Left ventricle myocardium superior (tissue), 1 donor: Measurements from ENCODE around the gene SPDYE5. TPM values are rescaled to one million over a fixed set of nuclear protein-coding genes. Genes with fewer than 3 reads are reported as not detected.
"Not testable (repeated sequence)": the region's sequence is repeated elsewhere in the genome, so short reads cannot be mapped to it uniquely, and the experiment has no call there.

Experiments
- ATAC-seq: fragments of 200-7000 bp; cut with Tn5 transposase; one replicate; pipeline ENCODE4 v1.9.1; 2020; ENCODE audit warnings: mild to moderate bottlenecking, moderate library complexity
- DNase-seq: peaks from one replicate; pipeline ENCODE4 v3.0.0-alpha.2; 2020
- intact Hi-C: fragments of 100-400 bp; cut with micrococcal nuclease; formaldehyde crosslinking; loops from one replicate; pipeline ENCODE4 v1.11.0; 2022
- long read RNA-seq: library from polyadenylated mRNA; unstranded; transcript quantifications from one replicate; pipeline ENCODE4 v2.0.0, GENCODE V29; 2021
- total RNA-seq: library from RNA; stranded (reverse); fragmentation: NEBNext Ultra II Directional; extraction: Animal tissue kit (Norgen Biotek cat#: 25700); gene quantifications from one replicate; pipeline ENCODE4 v1.2.1, GENCODE V29; 2021
- donor health status: DM: no; HTN: yes; CAD: no; lungs with severe emphysema.

Gene SPDYE5, protein sequence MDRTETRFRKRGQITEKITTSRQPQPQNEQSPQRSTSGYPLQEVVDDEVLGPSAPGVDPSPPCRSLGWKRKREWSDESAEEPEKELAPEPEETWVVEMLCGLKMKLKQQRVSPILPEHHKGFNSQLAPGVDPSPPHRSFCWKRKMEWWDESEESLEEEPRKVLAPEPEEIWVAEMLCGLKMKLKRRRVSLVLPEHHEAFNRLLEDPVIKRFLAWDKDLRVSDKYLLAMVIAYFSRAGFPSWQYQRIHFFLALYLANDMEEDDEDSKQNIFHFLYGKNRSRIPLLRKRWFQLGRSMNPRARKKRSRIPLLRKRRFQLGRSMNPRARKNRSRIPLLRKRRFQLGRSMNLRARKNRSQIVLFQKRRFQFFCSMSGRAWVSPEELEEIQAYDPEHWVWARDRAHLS
- not detected for total RNA-seq
- long read RNA-seq: 0 reads

DNA sequence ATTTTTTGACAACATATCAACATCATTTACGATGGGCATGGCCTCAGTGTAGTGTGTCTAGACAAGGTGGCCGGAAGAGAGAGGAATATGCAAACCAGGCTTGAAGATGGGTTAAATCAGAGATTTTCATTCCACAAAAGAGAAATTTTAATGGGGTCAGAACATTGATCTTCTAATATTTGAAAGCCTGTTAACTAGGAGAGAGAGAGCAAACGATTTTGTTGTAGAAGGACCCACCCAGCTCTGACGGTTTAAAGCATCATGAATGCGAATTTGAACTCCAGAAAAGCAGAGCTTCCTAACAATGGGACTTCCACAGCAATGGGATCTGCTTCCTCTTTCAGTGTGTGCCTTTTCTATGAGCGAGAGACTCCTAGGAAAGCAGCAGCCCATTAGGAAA is at the start of gene SPDYE5:
TSS of gene SPDYE5 (plus strand) at position 301 of the 400 bp plus-strand sequence. CDS start 1,728 bp downstream, outside the sequence.
- DNase-seq, ATAC-seq, intact Hi-C loops: not testable (repeated sequence)

DNA sequence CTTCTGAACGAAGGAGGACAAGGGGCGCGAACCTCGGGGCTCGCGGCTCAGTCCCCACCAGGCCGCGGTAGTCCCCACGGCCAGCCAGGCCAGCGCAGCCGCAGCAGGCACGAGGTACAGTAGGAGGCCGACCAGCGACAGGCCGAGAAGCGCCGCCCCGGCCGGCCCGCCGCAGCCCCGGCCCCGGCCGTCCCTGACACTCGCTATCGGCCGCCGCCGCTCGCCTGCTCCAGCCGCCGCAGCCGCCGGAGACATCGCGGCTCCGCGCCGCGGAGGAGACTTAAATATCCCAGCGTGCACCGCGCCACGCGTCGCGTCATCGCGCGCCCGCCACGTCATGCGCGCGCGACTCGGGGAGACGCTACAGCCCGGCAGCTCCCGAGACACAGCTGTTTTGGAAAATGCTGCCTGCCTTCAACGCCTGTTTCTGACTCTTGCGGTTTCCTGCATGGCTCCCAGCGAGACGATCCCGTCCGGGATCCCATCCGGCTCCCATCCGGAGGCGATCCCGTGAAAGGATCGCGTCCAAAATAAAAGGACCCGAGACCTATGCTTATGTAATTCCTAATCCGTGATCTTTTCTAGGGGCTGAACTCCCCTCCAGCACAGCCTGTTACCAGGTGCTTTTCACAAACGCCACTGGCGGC is 49.5 kb upstream of the SPDYE5 start:
- DNase-seq, intact Hi-C loops: not testable (repeated sequence)
- ATAC-seq: peak; percentile 99

DNA sequence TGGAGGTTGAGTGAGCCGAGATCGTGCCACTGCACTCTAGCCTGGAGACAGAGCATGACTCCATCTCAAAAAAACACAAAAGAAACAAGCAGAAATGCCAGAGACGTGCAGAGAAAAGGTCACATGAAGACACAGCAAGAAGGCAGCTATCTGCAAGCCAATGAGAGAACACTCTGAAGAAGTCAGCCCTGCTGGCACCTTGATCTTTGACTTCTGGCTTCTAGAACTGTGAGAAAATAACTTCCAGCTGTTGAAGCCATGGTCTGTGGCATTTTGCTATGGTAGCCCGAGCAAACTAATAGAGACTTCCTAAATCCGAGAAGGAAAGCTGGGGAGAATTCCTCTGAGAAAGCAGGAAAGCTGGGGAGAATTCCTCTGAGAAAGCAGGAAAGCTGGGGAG is 42.2 kb upstream of the SPDYE5 start:
- ATAC-seq, DNase-seq, intact Hi-C loops: not testable (repeated sequence)

DNA sequence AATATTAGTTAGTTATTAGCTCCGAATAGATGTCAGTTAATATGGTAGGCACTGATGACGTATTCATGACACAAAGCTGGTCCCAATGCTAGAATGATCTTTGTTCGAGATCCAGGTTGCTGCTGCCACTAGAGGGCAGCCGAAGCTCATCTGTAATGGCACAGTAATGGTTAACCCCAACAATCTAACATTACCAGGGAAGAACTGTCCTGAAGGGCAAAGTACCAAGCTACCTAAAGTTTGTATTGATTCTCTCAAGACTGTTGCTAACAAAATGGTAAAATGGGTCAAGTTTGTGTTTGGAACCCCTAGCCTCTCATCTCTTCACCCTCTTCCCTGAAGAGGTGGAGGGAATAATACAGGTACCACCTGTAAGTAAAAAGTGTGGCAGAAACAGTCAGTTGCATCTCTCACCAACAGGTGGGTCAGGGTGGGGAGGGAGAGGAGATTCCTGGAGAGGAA is 39.6 kb upstream of the SPDYE5 start:
- intact Hi-C loops, DNase-seq: not testable (repeated sequence)
- peak; percentile 76 for ATAC-seq

DNA sequence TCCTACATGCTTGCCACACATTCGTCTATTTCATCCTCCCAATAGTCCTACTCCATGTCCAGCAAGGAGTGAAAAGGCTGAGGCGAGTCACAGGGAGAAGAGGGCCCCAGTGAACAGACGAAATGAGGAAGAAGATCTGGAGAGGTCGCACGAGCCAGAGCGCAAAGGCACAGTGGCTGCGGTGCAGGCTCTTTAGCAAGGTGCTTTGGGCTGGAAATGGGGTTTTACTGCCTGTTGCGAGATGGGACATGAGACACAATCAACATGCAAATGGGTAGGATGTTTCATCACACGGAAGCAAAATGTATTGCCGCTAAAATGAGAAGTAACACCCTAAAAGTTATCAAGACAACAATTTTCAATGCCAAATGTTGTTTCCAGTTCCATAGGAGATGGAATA is 35.7 kb upstream of the SPDYE5 start:
- intact Hi-C loops, DNase-seq, ATAC-seq: not testable (repeated sequence)

DNA sequence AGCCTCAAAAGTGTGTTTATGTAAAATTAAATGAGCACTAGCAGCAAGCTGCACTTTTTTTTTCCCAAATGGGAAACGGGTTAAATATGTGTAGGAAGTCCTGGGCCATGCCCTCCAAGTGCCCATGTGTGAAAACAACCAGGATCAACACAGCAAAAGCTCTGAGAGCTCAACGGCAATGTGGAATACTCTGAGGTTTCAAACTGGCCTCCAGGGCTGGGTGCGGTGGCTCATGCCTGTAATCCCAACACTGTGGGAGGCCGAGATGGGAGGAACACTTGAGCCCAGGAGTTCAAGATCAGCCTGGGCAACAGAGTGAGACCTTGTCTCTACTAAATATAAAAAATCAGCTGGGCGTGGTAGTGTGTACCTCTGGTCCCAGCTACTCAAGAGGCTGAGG is 34.1 kb upstream of the SPDYE5 start:
- DNase-seq, intact Hi-C loops, ATAC-seq: not testable (repeated sequence)

DNA sequence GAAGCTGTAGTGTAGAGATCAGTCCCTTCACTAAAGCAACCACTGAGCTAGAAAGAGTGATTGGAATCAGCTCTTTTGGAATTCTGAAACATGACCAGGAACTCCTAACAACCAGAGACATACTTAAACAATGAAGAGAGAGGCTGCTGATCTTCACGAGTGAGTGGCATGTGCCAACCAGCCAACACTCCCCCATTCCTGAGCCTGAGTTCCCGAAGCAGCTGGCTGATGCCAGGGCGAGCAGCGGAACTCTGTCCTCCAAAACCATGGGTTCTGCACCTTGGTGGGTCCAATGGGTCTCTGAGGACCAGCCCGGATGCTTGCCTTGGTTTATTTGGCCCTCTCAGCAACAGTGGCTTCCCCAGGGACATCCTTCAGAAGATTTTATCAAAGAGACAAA is 31.6 kb upstream of the SPDYE5 start:
- ATAC-seq: peak; percentile 43
- DNase-seq, intact Hi-C loops: not testable (repeated sequence)

DNA sequence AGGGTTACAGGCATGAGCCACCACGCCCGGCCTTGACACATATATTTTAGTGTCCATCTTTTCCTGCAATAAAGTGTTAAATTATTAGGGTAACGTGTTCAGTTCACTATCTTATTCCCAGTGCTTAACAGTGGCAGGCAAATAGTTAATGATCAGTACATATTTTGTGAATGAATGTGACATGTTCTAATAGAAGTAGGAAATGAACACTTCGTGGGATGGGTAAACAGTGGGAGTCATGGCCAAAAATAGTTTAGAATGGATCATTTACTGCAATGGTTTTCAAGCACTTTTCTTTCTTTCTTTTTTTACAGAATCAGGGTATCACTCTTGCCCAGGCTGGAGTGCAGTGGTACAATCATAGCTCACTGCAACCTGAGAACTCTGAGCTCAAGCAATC is 22.0 kb upstream of the SPDYE5 start:
- intact Hi-C loops, ATAC-seq, DNase-seq: not testable (repeated sequence)

DNA sequence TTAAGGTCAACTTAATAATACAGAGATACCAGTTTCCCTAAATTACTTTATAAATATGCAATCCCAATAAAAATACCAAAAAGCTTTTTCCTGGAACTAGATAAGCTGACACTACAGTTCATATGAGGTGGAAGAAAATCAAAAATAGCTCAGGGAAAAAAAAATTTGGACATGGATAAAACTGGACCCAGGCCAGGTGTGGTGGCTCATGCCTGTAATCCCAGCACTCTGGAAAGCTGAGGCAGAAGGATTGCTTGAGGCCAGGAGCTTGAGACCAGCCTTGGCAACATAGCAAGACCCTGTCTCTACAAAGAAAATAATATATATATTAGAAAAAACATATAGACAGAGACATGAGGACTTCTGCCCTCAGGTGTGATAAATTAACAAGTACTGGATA is 14.7 kb upstream of the SPDYE5 start:
- DNase-seq, intact Hi-C loops, ATAC-seq: not testable (repeated sequence)

DNA sequence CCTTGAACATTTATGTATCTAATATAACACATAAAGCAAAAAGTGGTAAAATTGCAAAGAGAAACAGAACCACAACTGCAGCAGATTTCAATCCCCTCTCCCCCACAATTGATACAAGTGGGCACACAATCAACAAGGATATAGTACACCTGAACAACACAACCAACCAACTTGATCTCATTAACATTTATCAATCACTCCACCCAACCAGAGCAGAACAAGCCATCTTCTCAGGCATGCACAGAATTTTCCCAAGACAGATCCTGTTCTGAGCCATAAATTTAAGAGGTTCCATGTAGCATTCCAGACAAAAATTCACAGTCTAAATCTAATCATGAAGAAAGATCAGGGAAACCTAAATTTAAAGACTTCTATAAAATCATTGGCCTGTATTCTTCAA is 11.8 kb upstream of the SPDYE5 start:
- DNase-seq, ATAC-seq, intact Hi-C loops: not testable (repeated sequence)

DNA sequence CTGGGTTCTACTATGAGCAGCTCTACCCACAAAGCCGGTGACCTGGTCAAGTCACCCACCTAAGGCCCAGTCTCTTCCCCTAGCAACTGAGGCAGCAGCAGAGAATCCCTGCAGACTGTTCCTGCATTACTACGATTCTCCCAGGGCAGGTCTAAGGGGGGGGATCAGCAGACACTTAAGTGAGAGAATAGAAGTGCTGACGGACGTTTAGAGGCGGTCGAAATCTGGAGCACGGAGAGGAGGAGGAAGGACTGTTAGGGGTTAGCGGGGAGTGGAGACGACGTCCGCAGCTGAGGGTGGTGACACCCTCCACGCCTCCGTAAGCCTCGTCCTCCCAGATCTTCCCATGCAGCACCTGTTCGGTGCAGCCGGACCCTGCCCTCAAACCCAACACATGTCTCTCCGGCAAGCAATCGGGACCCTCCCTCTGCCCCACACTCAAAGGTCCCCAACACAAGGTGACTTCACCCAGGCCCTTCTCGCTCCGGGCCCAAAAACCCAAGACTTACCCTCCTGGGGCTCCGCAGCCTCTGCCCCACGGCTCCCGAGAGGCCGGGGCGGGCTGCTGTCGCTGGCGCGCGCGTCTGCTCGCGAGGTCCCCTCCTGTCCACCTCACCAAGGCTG is 6.7 kb upstream of the SPDYE5 start:
- ATAC-seq, intact Hi-C loops, DNase-seq: not testable (repeated sequence)

DNA sequence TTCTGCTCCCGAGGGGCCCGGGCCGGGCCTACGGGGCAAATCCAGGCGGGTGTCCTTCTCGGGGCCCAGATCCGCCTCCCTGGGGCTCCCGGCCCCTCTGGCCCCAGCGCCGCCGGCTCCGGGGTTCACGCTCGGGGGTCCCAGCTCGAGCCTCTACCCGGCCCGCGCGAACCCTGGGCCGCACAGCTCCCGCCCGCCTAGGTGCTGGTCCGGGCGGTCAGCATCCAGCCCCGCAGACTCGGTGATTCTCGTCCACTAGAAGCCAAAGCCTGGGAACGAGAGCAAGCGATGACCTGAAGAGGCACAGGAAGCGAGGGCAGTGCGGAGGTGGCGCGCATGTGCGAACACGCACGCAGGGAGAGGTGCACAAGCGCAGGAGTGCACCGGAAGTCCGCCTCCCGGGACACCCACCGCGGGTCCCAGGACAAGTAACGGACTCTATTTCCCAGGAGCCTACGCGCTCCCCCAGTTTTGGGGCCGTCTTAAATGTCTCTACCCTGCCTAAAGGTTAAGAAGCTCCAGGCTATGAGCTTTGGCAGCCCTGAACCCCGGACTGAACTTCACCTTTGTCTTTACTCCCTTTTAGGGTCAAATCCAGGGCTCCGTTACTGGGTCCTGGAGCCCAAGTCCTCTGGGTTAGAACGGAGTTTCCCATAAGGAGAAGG is 6.0 kb upstream of the SPDYE5 start, which contains the start of gene POM121C:
TSS of gene POM121C (minus strand) at position 321 of the 665 bp plus-strand sequence. CDS start 44,803 bp downstream, outside the sequence.
- ATAC-seq (peak; percentile 100), DNase-seq (peak; percentile 96)
- intact Hi-C loops: not testable (repeated sequence)

DNA sequence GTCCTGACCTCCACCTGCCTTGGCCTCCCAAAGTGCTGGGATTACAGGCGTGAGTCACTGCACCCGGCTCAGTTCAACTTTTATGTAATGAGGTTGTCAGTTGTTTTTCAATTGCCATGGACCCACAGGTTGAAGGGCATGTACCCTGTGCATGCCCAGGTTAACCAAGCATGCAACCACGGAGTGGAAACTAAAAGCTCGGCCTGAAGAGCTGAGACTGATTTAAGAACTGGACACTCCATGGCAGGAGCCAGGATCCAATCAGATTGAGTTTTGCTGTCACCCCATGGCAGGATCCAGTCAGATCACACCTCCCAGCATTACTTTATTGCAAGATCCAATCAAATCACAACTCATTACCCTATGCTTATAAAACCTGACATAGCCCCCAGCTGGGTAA is 16.9 kb downstream of the SPDYE5 start:
- intact Hi-C loops, DNase-seq, ATAC-seq: not testable (repeated sequence)

DNA sequence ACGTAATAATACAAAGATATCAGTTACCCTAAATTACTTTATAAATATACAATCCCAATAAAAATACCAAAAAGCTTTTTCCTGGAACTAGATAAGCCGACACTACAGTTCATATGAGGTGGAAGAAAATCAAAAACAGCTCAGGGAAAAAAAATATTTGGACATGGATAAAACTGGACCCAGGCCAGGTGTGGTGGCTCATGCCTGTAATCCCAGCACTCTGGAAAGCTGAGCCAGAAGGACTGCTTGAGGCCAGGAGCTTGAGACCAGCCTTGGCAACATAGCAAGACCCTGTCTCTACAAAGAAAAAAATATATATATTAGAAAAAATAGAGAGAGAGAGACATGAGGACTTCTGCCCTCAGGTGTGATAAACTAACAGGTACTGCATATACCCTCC is 26.7 kb downstream of the SPDYE5 start:
- intact Hi-C loops, ATAC-seq, DNase-seq: not testable (repeated sequence)

DNA sequence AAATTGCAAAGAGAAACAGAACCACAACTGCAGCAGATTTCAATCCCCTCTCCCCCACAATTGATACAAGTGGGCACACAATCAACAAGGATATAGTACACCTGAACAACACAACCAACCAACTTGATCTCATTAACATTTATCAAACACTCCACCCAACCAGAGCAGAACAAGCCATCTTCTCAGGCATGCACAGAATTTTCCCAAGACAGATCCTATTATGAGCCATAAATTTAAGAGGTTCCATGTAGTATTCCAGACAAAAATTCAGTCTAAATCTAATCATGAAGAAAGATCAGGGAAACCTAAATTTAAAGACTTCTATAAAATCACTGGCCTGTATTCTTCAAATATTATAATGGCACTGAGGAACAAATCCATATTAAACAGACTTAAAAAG is 29.6 kb downstream of the SPDYE5 start:
- intact Hi-C loops, ATAC-seq: not testable (repeated sequence)

DNA sequence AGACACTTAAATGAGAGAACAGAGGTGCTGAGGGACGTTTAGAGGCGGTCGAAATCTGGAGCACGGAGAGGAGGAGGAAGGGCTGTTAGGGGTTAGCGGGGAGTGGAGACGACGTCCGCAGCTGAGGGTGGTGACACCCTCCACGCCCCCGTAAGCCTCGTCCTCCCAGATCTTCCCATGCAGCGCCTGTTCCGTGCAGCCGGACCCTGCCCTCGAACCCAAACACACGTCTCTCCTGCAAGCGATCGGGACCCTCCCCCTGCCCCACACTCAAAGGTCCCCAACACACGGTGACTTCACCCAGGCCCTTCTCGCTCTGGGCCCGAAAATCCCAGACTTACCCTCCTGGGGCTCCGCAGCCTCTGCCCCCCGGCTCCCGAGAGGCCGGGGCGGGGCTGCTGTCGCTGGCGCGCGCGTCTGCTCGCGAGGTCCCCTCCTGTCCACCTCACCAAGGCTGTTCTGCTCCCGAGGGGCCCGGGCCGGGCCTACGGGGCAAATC is 35.2 kb downstream of the SPDYE5 start:
- ATAC-seq, DNase-seq, intact Hi-C loops: not testable (repeated sequence)

More for the DNA sequence above, 29.6 kb downstream of the SPDYE5 start:
- DNase-seq: not testable (repeated sequence)

DNA sequence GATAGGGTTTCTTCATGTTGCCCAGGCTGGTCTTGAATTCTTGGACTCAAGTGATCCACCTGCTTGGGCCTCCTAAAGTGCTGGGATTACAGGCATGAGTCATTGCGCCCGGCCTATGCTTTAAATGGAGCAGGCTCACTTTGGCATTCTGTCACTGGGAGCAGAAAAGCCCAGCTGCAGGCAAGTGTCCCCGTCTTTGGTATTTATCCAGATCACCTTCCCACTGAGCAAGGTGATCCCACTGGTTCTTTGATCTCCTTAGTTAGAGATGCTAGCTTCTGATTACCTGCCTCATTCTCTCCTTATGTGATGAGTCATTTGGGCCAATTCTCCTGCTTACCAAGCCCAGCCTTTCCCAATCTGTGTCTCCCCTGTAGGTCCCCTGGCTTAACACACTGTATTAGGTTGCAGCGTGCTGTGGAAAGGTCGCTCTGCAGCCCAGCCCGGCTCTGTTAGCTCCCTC is 39.3 kb downstream of the SPDYE5 start:
- ATAC-seq (no peak), DNase-seq (no peak)
- intact Hi-C loops: no loop called here

DNA sequence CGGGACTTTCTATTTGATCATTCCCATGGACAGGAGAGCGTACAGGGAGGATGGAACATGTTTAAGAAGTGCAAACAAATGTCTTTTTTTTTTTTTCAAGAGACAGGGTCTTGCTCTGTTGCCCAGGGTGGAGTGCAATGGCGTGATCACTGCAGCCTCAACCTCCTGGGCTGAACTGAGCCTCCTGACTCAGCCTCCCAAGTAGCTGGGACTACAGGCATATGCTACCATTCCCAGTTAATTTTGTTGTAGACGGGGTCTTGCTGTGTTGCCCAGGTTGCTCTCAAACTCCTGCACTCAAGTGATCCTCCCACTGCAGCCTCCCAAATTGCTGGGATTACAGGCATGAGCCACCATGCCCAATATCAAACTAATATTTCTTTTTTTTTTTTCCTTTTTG is 40.5 kb downstream of the SPDYE5 start:
- DNase-seq (no peak), ATAC-seq (no peak)
- intact Hi-C loops: no loop called here

DNA sequence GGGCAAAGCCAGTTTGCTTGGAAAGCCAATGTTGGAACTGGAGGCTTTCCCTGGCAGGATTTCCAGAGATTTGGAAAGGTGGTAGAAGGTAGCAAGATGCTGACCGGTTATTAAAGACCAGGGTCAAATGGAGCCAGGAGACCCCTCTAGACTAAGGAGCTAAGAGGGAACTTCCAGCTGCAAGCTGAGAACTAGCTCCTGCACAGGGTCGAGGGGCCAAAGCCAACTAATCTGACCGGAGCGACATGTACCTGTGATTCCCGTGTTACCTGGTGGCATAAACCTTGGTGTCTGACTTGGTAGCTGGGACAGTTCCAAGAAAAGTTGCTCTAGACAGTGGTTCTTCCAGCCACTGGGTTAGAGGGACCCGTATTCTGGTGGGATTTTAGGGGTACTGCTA is 41.8 kb downstream of the SPDYE5 start:
- intact Hi-C loops: no loop called here
- no peak for ATAC-seq
- no peak for DNase-seq
